Neural cell (in vitro differentiated cells): ENCODE data around the gene DAGLA. TPM values are rescaled to one million over a fixed set of nuclear protein-coding genes. Genes with fewer than 3 reads are reported as not detected.

ENCODE experiments used
- H2AFZ ChIP-seq: fragments of 200-600, 300-800 bp; sonication (generic), shearing (Covaris generic); 2 replicates; pipeline ENCODE4 v1.6.0; 2014; ENCODE audit warnings: low read depth, mild to moderate bottlenecking, antibody characterized with exemption, low read length, moderate library complexity
- H3F3A ChIP-seq: fragments of 200-600 bp; shearing (Covaris generic); 2 replicates; pipeline ENCODE4 v1.6.1; 2016; ENCODE audit warnings: mild to moderate bottlenecking, moderate library complexity, mixed read lengths, antibody characterized with exemption, low read length; ENCODE audit not compliant: insufficient read depth, poor library complexity, severe bottlenecking
- H3K27ac ChIP-seq: fragments of 200-600, 300-800 bp; sonication (generic), shearing (Covaris generic); 2 replicates; pipeline ENCODE4 v1.5.1; 2014; ENCODE audit warnings: mild to moderate bottlenecking, low read length, moderate library complexity
- H3K27me3 ChIP-seq: fragments of 300-800, 200-600 bp; sonication (generic), shearing (Covaris generic); 2 replicates; pipeline ENCODE4 v1.6.0; 2014; ENCODE audit warnings: mild to moderate bottlenecking, low read depth, low read length, moderate library complexity; ENCODE audit not compliant: insufficient read depth
- H3K36me3 ChIP-seq: fragments of 300-800, 200-600 bp; sonication (generic), shearing (Covaris generic); 2 replicates; pipeline ENCODE4 v1.5.1; 2014; ENCODE audit warnings: mild to moderate bottlenecking, antibody characterized with exemption, low read length, moderate library complexity; ENCODE audit not compliant: insufficient read depth
- H3K4me2 ChIP-seq: fragments of 300-800, 200-600 bp; sonication (generic), shearing (Covaris generic); 2 replicates; pipeline ENCODE4 v1.6.0; 2014; ENCODE audit warnings: mild to moderate bottlenecking, low read length
- H3K4me3 ChIP-seq: fragments of 300-800, 200-600 bp; sonication (generic), shearing (Covaris generic); 2 replicates; pipeline ENCODE4 v1.5.1; 2014; ENCODE audit warnings: mild to moderate bottlenecking, low read length, moderate library complexity
- H3K79me2 ChIP-seq: fragments of 200-600 bp; shearing (Covaris generic); replicated peaks from 2 replicates; pipeline ENCODE4 v1.6.0; 2014; ENCODE audit warnings: mild to moderate bottlenecking, low read length, moderate library complexity; ENCODE audit not compliant: insufficient read depth
- H3K9ac ChIP-seq: fragments of 300-800, 200-600 bp; sonication (generic), shearing (Covaris generic); 2 replicates; pipeline ENCODE4 v1.6.1; 2016; ENCODE audit warnings: mild to moderate bottlenecking, low read length, mixed read lengths
- H3K9me2 ChIP-seq: fragments of 200-600 bp; shearing (Covaris generic); 2 replicates; pipeline ENCODE4 v1.6.1; 2016; ENCODE audit warnings: mild to moderate bottlenecking, low read length, mixed read lengths; ENCODE audit not compliant: insufficient read depth
- H3K9me3 ChIP-seq: fragments of 200-600, 300-800 bp; sonication (generic), shearing (Covaris generic); 2 replicates; pipeline ENCODE4 v1.6.1; 2016; ENCODE audit warnings: mild to moderate bottlenecking, mixed run types, low read length, moderate library complexity, mixed read lengths
- H4K20me1 ChIP-seq: fragments of 200-600 bp; shearing (Covaris generic); 2 replicates; pipeline ENCODE4 v1.6.1; 2016; ENCODE audit warnings: mild to moderate bottlenecking, mixed run types; ENCODE audit not compliant: insufficient read depth
- CTCF ChIP-seq: fragments of 450-650 bp; IDR thresholded peaks from 2 replicates; pipeline ENCODE4 v1.5.1; 2014; ENCODE audit warnings: antibody characterized with exemption, mild to moderate bottlenecking, moderate library complexity; ENCODE audit not compliant: poor library complexity, severe bottlenecking
- EP300 ChIP-seq: fragments of 450-650 bp; conservative IDR thresholded peaks from 2 replicates; pipeline ENCODE4 v1.6.1; 2014; ENCODE audit warnings: antibody characterized with exemption, mild to moderate bottlenecking, moderate library complexity; ENCODE audit not compliant: poor library complexity, severe bottlenecking
- EZH2 ChIP-seq: fragments of 200-600, 300-800 bp; shearing (Covaris generic), sonication (generic); IDR thresholded peaks from 2 replicates; pipeline ENCODE4 v1.6.1; 2014; ENCODE audit warnings: antibody characterized with exemption, low read length, borderline replicate concordance, mild to moderate bottlenecking; ENCODE audit not compliant: insufficient read depth, poor library complexity, severe bottlenecking
- MXI1 ChIP-seq: fragments of 450-650 bp; conservative IDR thresholded peaks from 2 replicates; pipeline ENCODE4 v1.6.1; 2014; ENCODE audit warnings: antibody characterized with exemption, mild to moderate bottlenecking; ENCODE audit not compliant: poor library complexity, severe bottlenecking
- POLR2AphosphoS5 ChIP-seq: IDR thresholded peaks from 2 replicates; pipeline ENCODE4 v1.6.1; 2012
- RAD21 ChIP-seq: fragments of 450-650 bp; conservative IDR thresholded peaks from 2 replicates; pipeline ENCODE4 v1.6.1; 2014; ENCODE audit warnings: antibody characterized with exemption, mild to moderate bottlenecking, moderate library complexity
- REST ChIP-seq: IDR thresholded peaks from 2 replicates; pipeline ENCODE4 v1.6.1; 2012; ENCODE audit warnings: borderline replicate concordance
- SMC3 ChIP-seq: fragments of 450-650 bp; conservative IDR thresholded peaks from 2 replicates; pipeline ENCODE4 v1.6.1; 2014; ENCODE audit warnings: antibody characterized with exemption, mild to moderate bottlenecking, moderate library complexity; ENCODE audit not compliant: poor library complexity
- TAF1 ChIP-seq: IDR thresholded peaks from 2 replicates; pipeline ENCODE4 v1.6.1; 2012; ENCODE audit warnings: low read depth
- polyA plus RNA-seq: library from polyadenylated mRNA; depleted of rRNA; stranded (reverse); fragments of >200 nt; gene quantifications from 2 replicates; pipeline ENCODE4 v1.2.3, GENCODE V29; 2014

Gene DAGLA
- polyA plus RNA-seq, 1 donor from 2014 or later: 4.5 TPM

- Histone ChIP-seq H3K27ac (no peak overlapping the region), H2AFZ (no peak overlapping the region), H3K9me3 (no peaks in the 10 kb centered on the region), H3K27me3 (no peaks in the 10 kb centered on the region), H3K36me3 (no peaks in the 10 kb centered on the region), H3K9me2 (no peaks in the 10 kb centered on the region), H4K20me1 (no peaks in the 10 kb centered on the region), H3K4me3 (no peak overlapping the region), H3F3A (no peaks in the 10 kb centered on the region), H3K79me2 (no peaks in the 10 kb centered on the region), H3K9ac (no peak overlapping the region), H3K4me2 (no peak overlapping the region)
- TF ChIP-seq EP300 (no peak), MXI1 (no peak), TAF1 (no peak)
Observed at GRCh38 chr11:61779666-61780525, 99.7 kb downstream of the DAGLA start.

- Histone ChIP-seq H3K4me3 (no peak overlapping the region), H3K79me2 (no peaks in the 10 kb centered on the region), H3K4me2 (no peak overlapping the region), H3K9ac (no peak overlapping the region), H3K27me3 (no peaks in the 10 kb centered on the region), H3K9me2 (no peaks in the 10 kb centered on the region), H4K20me1 (no peaks in the 10 kb centered on the region), H3F3A (no peaks in the 10 kb centered on the region), H2AFZ (no peak overlapping the region), H3K27ac (no peak overlapping the region), H3K9me3 (no peaks in the 10 kb centered on the region), H3K36me3 (no peaks in the 10 kb centered on the region)
- TF ChIP-seq CTCF: no peak
- no peak for TF ChIP-seq RAD21
- TF ChIP-seq EZH2: no peak
- TF ChIP-seq TAF1: no peak
- no peak for TF ChIP-seq REST
- TF ChIP-seq MXI1: no peak
- no peak for TF ChIP-seq SMC3
- no peak for TF ChIP-seq EP300
- no peak for TF ChIP-seq POLR2AphosphoS5
Observed at GRCh38 chr11:61780581-61781162, 100.5 kb downstream of the DAGLA start.
